IMR-90 (cell line): ENCODE measurements around the gene CD79B. TPM values are rescaled to one million over a fixed set of nuclear protein-coding genes. Genes with fewer than 3 reads are reported as not detected.

Source experiments
- ATAC-seq: fragments of 200-7000 bp; cut with Tn5 transposase; 2 replicates; pipeline ENCODE4 v1.9.1; 2020; ENCODE audit warnings: low read depth, mild to moderate bottlenecking, moderate library complexity
- BruUV-seq: library from RNA; stranded (reverse); fragments of 400-500 nt; replicated peaks from 2 replicates; lab custom pipeline; 2021; lab: Mats Ljungman, UMichigan
- CTCF ChIA-PET: fragments of 300-600 bp; formaldehyde crosslinking; extraction: SDS; loops from one replicate; lab custom pipeline; 2021; ENCODE audit warnings: antibody characterized with exemption; lab: Yijun Ruan, JAX
- POLR2A ChIA-PET: fragments of 300-600 bp; sonication (Branson Sonifier 250); formaldehyde crosslinking; loops from one replicate; lab custom pipeline; 2022; ENCODE audit warnings: antibody characterized with exemption; ENCODE audit not compliant: unreplicated experiment; lab: Charles Lee
- DNase-seq: peaks from one replicate; pipeline ENCODE4 v3.0.0; 2013
- H2AFZ ChIP-seq: replicated peaks from 2 replicates; pipeline ENCODE3; 2013; ENCODE audit warnings: low read length, mild to moderate bottlenecking; ENCODE audit not compliant: poor library complexity
- H2AK5ac ChIP-seq: 2 replicates; pipeline ENCODE4 v1.6.1; 2013; ENCODE audit warnings: low read depth, low read length, inconsistent platforms
- H2AK9ac ChIP-seq: replicated peaks from 2 replicates; pipeline ENCODE3; 2013; ENCODE audit warnings: mild to moderate bottlenecking, low read depth, low read length, moderate library complexity; ENCODE audit not compliant: poor library complexity
- H2BK120ac ChIP-seq: 2 replicates; pipeline ENCODE4 v1.6.1; 2013; ENCODE audit warnings: low read depth, low read length, inconsistent platforms
- H2BK15ac ChIP-seq: 3 replicates; pipeline ENCODE4 v1.6.1; 2013; ENCODE audit warnings: low read depth, low read length, inconsistent platforms
- H2BK20ac ChIP-seq: 2 replicates; pipeline ENCODE4 v1.6.1; 2013; ENCODE audit warnings: low read depth, mild to moderate bottlenecking, inconsistent platforms, low read length, moderate library complexity
- H2BK5ac ChIP-seq: 2 replicates; pipeline ENCODE4 v1.6.1; 2013; ENCODE audit warnings: mild to moderate bottlenecking, low read depth, low read length, inconsistent platforms; ENCODE audit not compliant: poor library complexity, severe bottlenecking
- H3K14ac ChIP-seq: replicated peaks from 2 replicates; pipeline ENCODE4 v1.6.1; 2013; ENCODE audit warnings: low read depth, low read length, inconsistent platforms
- H3K18ac ChIP-seq: 2 replicates; pipeline ENCODE4 v1.6.1; 2013; ENCODE audit warnings: low read depth, low read length, control low read depth
- H3K23ac ChIP-seq: 2 replicates; pipeline ENCODE4 v1.6.1; 2013; ENCODE audit warnings: low read depth, low read length, inconsistent platforms
- H3K27ac ChIP-seq: 2 replicates; pipeline ENCODE4 v1.5.1; 2013; ENCODE audit warnings: mild to moderate bottlenecking, control low read depth, low read length; ENCODE audit not compliant: insufficient read depth
- H3K27me3 ChIP-seq: 2 replicates; pipeline ENCODE4 v1.6.1; 2013; ENCODE audit warnings: low read length; ENCODE audit not compliant: control insufficient read depth, insufficient read depth
- H3K36me3 ChIP-seq: 2 replicates; pipeline ENCODE4 v1.6.1; 2013; ENCODE audit warnings: low read length, mixed read lengths; ENCODE audit not compliant: control insufficient read depth, insufficient read depth
- H3K4ac ChIP-seq: 2 replicates; pipeline ENCODE4 v1.6.1; 2013; ENCODE audit warnings: low read depth, low read length, inconsistent platforms
- H3K4me1 ChIP-seq: 2 replicates; pipeline ENCODE4 v1.6.1; 2013; ENCODE audit warnings: low read length, mixed read lengths; ENCODE audit not compliant: control insufficient read depth, insufficient read depth
- H3K4me2 ChIP-seq: 2 replicates; pipeline ENCODE4 v1.6.1; 2013; ENCODE audit warnings: low read depth, mild to moderate bottlenecking, control low read depth, low read length, moderate library complexity
- H3K4me3 ChIP-seq: 2 replicates; pipeline ENCODE4 v1.5.1; 2013; ENCODE audit warnings: low read depth, mild to moderate bottlenecking, control low read depth, low read length, moderate library complexity; ENCODE audit not compliant: insufficient read depth
- H3K56ac ChIP-seq: 2 replicates; pipeline ENCODE4 v1.6.1; 2013; ENCODE audit warnings: low read length, inconsistent platforms; ENCODE audit not compliant: insufficient read depth; ENCODE audit errors: extremely low read depth
- H3K79me1 ChIP-seq, 2 experiments: 2 replicates each; pipeline ENCODE4 v1.6.1; 2013; ENCODE audit warnings: low read length in 2 of 2, inconsistent platforms in 1 of 2, low read depth in 1 of 2
- H3K9ac ChIP-seq: 2 replicates; pipeline ENCODE4 v1.6.1; 2013; ENCODE audit warnings: low read depth, low read length, control low read depth
- H3K9me1 ChIP-seq: 2 replicates; pipeline ENCODE4 v1.6.1; 2013; ENCODE audit warnings: low read length, inconsistent platforms; ENCODE audit not compliant: insufficient read depth
- H3K9me3 ChIP-seq: 2 replicates; pipeline ENCODE4 v1.6.1; 2013; ENCODE audit warnings: low read length; ENCODE audit not compliant: control insufficient read depth, insufficient read depth
- H4K20me1 ChIP-seq: 2 replicates; pipeline ENCODE4 v1.6.1; 2013; ENCODE audit warnings: low read length, inconsistent platforms; ENCODE audit not compliant: insufficient read depth
- H4K5ac ChIP-seq: 2 replicates; pipeline ENCODE4 v1.6.1; 2013; ENCODE audit warnings: mild to moderate bottlenecking, low read depth, low read length, control low read depth
- H4K8ac ChIP-seq, 2 experiments: 2 replicates each; pipeline ENCODE4 v1.6.1; 2013; ENCODE audit warnings: low read depth in 2 of 2, low read length in 2 of 2, control low read depth in 1 of 2, inconsistent platforms in 1 of 2
- H4K91ac ChIP-seq: 2 replicates; pipeline ENCODE4 v1.6.1; 2013; ENCODE audit warnings: low read depth, low read length, inconsistent platforms; ENCODE audit not compliant: insufficient read depth
- BHLHE40 ChIP-seq: fragments of 150-350 bp; IDR thresholded peaks from 2 replicates; pipeline ENCODE4 v1.6.1; 2016; ENCODE audit warnings: mild to moderate bottlenecking, low read depth, low read length
- CEBPB ChIP-seq: IDR thresholded peaks from 2 replicates; pipeline ENCODE4 v1.6.1; 2012; ENCODE audit warnings: low read depth, low read length, improper control_type of control experiment
- CHD1 ChIP-seq: IDR thresholded peaks from 2 replicates; pipeline ENCODE4 v1.6.1; 2012; ENCODE audit warnings: low read depth, low read length, improper control_type of control experiment
- CTCF ChIP-seq: conservative IDR thresholded peaks from 2 replicates; pipeline ENCODE4 v1.5.1; 2012; ENCODE audit warnings: mild to moderate bottlenecking, low read depth, low read length, improper control_type of control experiment
- ELK1 ChIP-seq: fragments of 150-350 bp; IDR thresholded peaks from 2 replicates; pipeline ENCODE4 v1.6.1; 2016; ENCODE audit warnings: low read depth, mild to moderate bottlenecking, low read length, moderate library complexity, borderline replicate concordance
- FOS ChIP-seq: fragments of 150-350 bp; IDR thresholded peaks from 2 replicates; pipeline ENCODE4 v1.6.1; 2016; ENCODE audit warnings: low read depth, low read length
- MAZ ChIP-seq: IDR thresholded peaks from 2 replicates; pipeline ENCODE4 v1.6.1; 2012; ENCODE audit warnings: low read depth, mild to moderate bottlenecking, low read length, improper control_type of control experiment, moderate library complexity, borderline replicate concordance
- MXI1 ChIP-seq: IDR thresholded peaks from 2 replicates; pipeline ENCODE4 v1.6.1; 2012; ENCODE audit warnings: low read depth, mild to moderate bottlenecking, low read length, moderate library complexity, borderline replicate concordance
- POLR2A ChIP-seq: IDR thresholded peaks from 2 replicates; pipeline ENCODE4 v1.6.1; 2012; ENCODE audit warnings: mild to moderate bottlenecking, low read depth, low read length
- RCOR1 ChIP-seq: IDR thresholded peaks from 2 replicates; pipeline ENCODE4 v1.6.1; 2012; ENCODE audit warnings: mild to moderate bottlenecking, low read length, improper control_type of control experiment; ENCODE audit not compliant: insufficient replicate concordance
- RFX5 ChIP-seq: IDR thresholded peaks from 2 replicates; pipeline ENCODE4 v1.8.0; 2012; ENCODE audit warnings: low read depth, mild to moderate bottlenecking, low read length, moderate library complexity
- SMC3 ChIP-seq: fragments of 150-350 bp; IDR thresholded peaks from 2 replicates; pipeline ENCODE4 v1.6.1; 2016; ENCODE audit warnings: low read depth, mild to moderate bottlenecking, antibody characterized with exemption, low read length, moderate library complexity
- USF2 ChIP-seq: fragments of 150-350 bp; IDR thresholded peaks from 2 replicates; pipeline ENCODE4 v1.6.1; 2017; ENCODE audit warnings: mild to moderate bottlenecking, antibody characterized with exemption, low read length, low read depth
- WGBS, 2 experiments: methylation state at CpG; one replicate each; pipeline versions ENCODE4 v1.1.5 to v1.1.7; 2013; ENCODE audit warnings: missing lambda C conversion rate in 2 of 2; ENCODE audit not compliant: insufficient read length in 1 of 2; ENCODE audit errors: extremely low coverage in 2 of 2; 5-methylcytosine and 5-hydroxymethylcytosine counted together
- dilution Hi-C: fragments of 300-500 bp; cut with HindIII; formaldehyde crosslinking; loops from one replicate; pipeline ENCODE4 v1.14.3; 2018; ENCODE audit warnings: low sequenced_read_pairs; ENCODE audit not compliant: unreplicated experiment
- in situ Hi-C: fragments of 300-500 bp; cut with MboI; formaldehyde crosslinking; loops from 3 replicates; pipeline ENCODE4 v1.14.3; 2019; ENCODE audit warnings: low sequenced_read_pairs, inconsistent platforms, mixed read lengths
- intact Hi-C: fragments of 100-400 bp; cut with micrococcal nuclease; formaldehyde crosslinking; loops from 2 replicates; pipeline ENCODE4 v1.10.0; 2022
- polyA plus RNA-seq, 3 experiments: library from polyadenylated mRNA; depleted of rRNA; stranded (reverse); fragments of >200 nt; gene quantifications; 2 replicates each; pipeline ENCODE4 v1.2.3, GENCODE V29; 2012; ENCODE audit warnings: low replicate concordance in 1 of 3
- total RNA-seq: library from RNA; depleted of rRNA; stranded (reverse); fragments of >200 nt; gene quantifications from 2 replicates; pipeline ENCODE4 v1.2.3, GENCODE V29; 2012

CD79B gene
- total and polyA plus RNA-seq, 2 of the 4 experiments (the other 2 are of a cell fraction), result not detected

DNA sequence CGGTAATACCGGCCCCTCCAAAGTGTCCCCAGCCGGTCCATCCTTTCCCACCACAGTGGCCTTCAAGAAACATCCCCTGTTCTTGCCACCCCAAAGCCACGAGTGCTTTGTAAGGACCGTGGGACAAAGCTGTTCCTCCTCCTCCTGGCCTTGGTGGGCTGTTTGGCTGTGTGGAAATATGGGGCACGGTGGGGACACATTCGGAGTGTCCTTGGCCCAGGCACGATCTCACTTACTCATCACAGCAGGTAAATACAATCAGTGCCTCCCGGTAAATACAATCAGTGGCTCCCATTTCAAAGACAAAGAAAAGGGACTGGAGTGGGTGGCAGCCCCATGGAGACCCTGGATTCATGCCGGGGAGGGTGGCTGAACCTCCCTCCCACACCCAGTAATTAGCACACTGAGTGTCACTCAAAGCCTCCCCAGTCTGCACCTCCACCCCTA is 30.2 kb upstream of the CD79B start:
- Histone ChIP-seq H4K91ac (no peak overlapping the region), H3K56ac (no peak overlapping the region), H2BK120ac (no peak overlapping the region), H3K23ac (no peak overlapping the region), H3K4me3 (no peak overlapping the region), H2AK9ac (no peak overlapping the region), H3K9me3 (no peaks in the 10 kb centered on the region), H3K14ac (no peak overlapping the region), H3K18ac (no peak overlapping the region), H4K20me1 (no peaks in the 10 kb centered on the region), H3K4me1 (no peaks in the 10 kb centered on the region), H2BK5ac (no peak overlapping the region), H3K36me3 (no peaks in the 10 kb centered on the region), H3K9ac (no peak overlapping the region), H4K5ac (no peak overlapping the region), H2AK5ac (no peak overlapping the region), H4K8ac (no peak overlapping the region), H2AFZ (peak overlapping the region; percentile 67), H2BK20ac (no peak overlapping the region), H3K9me1 (peaks cover 3% of the 10 kb centered on the region; the same call in 1 of the 2 replicates), H3K4me2 (no peak overlapping the region), H3K4ac (no peak overlapping the region), H3K27me3 (peaks cover 24% of the 10 kb centered on the region), H2BK15ac (no peak overlapping the region), H3K79me1 (no peaks in the 10 kb centered on the region), H3K27ac (no peak overlapping the region)
- intact Hi-C loops, result no loop called here
- ATAC-seq, result no peak
- in situ Hi-C loops, result no loop called here
- POLR2A ChIA-PET, result no interaction called here
- dilution Hi-C loops, result no loop called here
- WGBS, 2 experiments, result 20% methylated on average over 1 of the region's 10 CpGs; no CpG with 5 or more reads in 1 of the 2 experiments
- CTCF ChIA-PET, result interaction anchor here (1.1 kb wide), 1 partner anchor 17 kb away, joined by 3 read pairs; no protein-coding TSS in a partner anchor
- BruUV-seq, result no TSS peak
- DNase-seq, result no peak
- TF ChIP-seq BHLHE40 (no peak), RCOR1 (no peak), CTCF (no peak), MAZ (no peak), SMC3 (no peak), CEBPB (no peak), USF2 (no peak), RFX5 (no peak), ELK1 (no peak), MXI1 (no peak), FOS (no peak), CHD1 (no peak), POLR2A (no peak)
